Thyroid gland (tissue), 4 donors: ENCODE data around the gene YARS1. TPM values are rescaled to one million over a fixed set of nuclear protein-coding genes. Genes with fewer than 3 reads are reported as not detected.
A peak's percentile ranks its signal among the peaks of the same experiment; 100 is the strongest.

ENCODE experiments used
- DNase-seq, 2 donors: peaks; one replicate each; pipeline ENCODE4 v3.0.0-alpha.2; 2019
- H3K27ac ChIP-seq, 3 donors: fragments of 200-600 bp; sonication (generic); 1 replicate in 2 of 3; 2 replicates in 1 of 3; pipeline ENCODE4 v1.5.1; 2016 to 2019; ENCODE audit warnings: mild to moderate bottlenecking in 1 of 3, moderate library complexity in 1 of 3
- H3K27me3 ChIP-seq: fragments of 200-600 bp; sonication (generic); one replicate; pipeline ENCODE4 v1.5.1; 2019
- H3K36me3 ChIP-seq, 2 donors: fragments of 200-600 bp; sonication (generic); one replicate each; pipeline ENCODE4 v1.5.1; 2016 to 2019
- H3K4me1 ChIP-seq, 2 donors: fragments of 200-600 bp; sonication (generic); one replicate each; pipeline ENCODE4 v1.5.1; 2017 to 2019
- H3K4me3 ChIP-seq, 3 donors: fragments of 200-600 bp; sonication (generic); replicated peaks in 1 of 3; 1 replicate in 2 of 3; 2 replicates in 1 of 3; pipeline ENCODE4 v1.5.1; 2016; ENCODE audit warnings: mild to moderate bottlenecking in 1 of 3
- H3K9me3 ChIP-seq: fragments of 200-600 bp; sonication (generic); one replicate; pipeline ENCODE4 v1.5.1; 2017
- POLR2A ChIP-seq, 2 donors: fragments of 450-650 bp; IDR thresholded peaks; one replicate each; pipeline ENCODE4 v1.6.1; 2017; ENCODE audit warnings: antibody characterized with exemption in 2 of 2, mild to moderate bottlenecking in 2 of 2, moderate library complexity in 1 of 2
- WGBS, 2 donors: methylation state at CpG; one replicate each; pipeline ENCODE4 v1.1.5; 2017; 5-methylcytosine and 5-hydroxymethylcytosine counted together
- intact Hi-C: fragments of 100-400 bp; cut with DNase I; formaldehyde crosslinking; loops from one replicate; pipeline ENCODE4 v1.15.1; 2023
- total RNA-seq, 4 donors: library from RNA; depleted of rRNA; stranded (reverse); fragments of >200 nt; gene quantifications; one replicate each; pipeline ENCODE4 v1.2.3, GENCODE V29; 2016
- TF ChIP-seq, protein P1 (sequence below), 6 experiments: fragments of 200-600 bp in 3 of 6; fragments of 450-650 bp in 3 of 6; sonication (generic) in 3 of 6; IDR thresholded peaks; one replicate each; pipeline ENCODE4 v1.5.1; 2016 to 2019; ENCODE audit warnings: antibody characterized with exemption in 6 of 6, mild to moderate bottlenecking in 2 of 6, inconsistent platforms in 1 of 6, moderate library complexity in 1 of 6

Gene YARS1
- total RNA-seq, 4 donors from 2014 or later = 42.8 to 76.0 (median 50.3) TPM

DNA sequence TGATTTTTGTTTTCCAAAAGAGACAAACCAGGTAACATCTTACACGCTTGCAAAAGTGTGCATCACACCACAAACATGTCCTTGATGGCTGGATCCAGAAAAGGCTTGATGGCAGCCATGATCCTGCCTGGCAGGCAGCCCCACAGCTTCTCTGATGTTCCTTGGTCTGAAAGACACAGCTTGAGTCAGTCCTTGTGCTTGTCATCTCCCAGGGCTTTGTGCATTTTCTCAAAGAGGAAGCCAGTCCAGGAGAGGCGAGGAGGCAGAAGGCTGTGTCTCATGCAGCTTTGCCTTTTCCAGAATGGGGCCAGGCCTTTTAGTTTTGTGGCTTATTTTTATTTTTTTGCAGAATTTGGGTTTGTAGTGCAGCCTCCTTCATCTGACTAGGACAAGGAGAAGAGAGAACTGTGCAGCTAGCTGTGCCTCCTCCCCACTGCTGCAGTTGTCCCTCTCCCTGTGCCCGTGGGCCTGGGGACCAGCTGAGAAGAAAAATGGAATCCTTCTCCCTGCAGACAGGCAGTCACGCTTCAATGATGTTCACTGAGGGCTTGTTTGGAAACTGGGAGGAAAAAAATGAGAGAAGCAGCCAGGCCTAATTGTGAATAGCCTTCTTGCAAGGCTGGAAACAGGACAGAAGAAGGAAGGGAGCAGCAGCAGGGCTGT is 46.2 kb upstream of the YARS1 start:
- TF ChIP-seq, protein P1, sequence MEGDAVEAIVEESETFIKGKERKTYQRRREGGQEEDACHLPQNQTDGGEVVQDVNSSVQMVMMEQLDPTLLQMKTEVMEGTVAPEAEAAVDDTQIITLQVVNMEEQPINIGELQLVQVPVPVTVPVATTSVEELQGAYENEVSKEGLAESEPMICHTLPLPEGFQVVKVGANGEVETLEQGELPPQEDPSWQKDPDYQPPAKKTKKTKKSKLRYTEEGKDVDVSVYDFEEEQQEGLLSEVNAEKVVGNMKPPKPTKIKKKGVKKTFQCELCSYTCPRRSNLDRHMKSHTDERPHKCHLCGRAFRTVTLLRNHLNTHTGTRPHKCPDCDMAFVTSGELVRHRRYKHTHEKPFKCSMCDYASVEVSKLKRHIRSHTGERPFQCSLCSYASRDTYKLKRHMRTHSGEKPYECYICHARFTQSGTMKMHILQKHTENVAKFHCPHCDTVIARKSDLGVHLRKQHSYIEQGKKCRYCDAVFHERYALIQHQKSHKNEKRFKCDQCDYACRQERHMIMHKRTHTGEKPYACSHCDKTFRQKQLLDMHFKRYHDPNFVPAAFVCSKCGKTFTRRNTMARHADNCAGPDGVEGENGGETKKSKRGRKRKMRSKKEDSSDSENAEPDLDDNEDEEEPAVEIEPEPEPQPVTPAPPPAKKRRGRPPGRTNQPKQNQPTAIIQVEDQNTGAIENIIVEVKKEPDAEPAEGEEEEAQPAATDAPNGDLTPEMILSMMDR (IDR thresholded peaks at IDR 0.05) = no peak
- no peak for TF ChIP-seq POLR2A (IDR thresholded peaks at IDR 0.05)
- Histone ChIP-seq H3K9me3 (no peaks in the 10 kb centered on the region), H3K4me1 (peaks cover 14 to 26% of the 10 kb centered on the region in 2 donors), H3K36me3 (no peaks in the 10 kb centered on the region), H3K27ac (peak overlapping the region in 1 of 3 donors; percentile 34), H3K4me3 (no peak overlapping the region), H3K27me3 (no peaks in the 10 kb centered on the region)
- 62 to 63% methylated on average over 4 of the region's 4 CpGs for WGBS, 2 donors
- intact Hi-C loops = no loop called here
- no peak for DNase-seq

DNA sequence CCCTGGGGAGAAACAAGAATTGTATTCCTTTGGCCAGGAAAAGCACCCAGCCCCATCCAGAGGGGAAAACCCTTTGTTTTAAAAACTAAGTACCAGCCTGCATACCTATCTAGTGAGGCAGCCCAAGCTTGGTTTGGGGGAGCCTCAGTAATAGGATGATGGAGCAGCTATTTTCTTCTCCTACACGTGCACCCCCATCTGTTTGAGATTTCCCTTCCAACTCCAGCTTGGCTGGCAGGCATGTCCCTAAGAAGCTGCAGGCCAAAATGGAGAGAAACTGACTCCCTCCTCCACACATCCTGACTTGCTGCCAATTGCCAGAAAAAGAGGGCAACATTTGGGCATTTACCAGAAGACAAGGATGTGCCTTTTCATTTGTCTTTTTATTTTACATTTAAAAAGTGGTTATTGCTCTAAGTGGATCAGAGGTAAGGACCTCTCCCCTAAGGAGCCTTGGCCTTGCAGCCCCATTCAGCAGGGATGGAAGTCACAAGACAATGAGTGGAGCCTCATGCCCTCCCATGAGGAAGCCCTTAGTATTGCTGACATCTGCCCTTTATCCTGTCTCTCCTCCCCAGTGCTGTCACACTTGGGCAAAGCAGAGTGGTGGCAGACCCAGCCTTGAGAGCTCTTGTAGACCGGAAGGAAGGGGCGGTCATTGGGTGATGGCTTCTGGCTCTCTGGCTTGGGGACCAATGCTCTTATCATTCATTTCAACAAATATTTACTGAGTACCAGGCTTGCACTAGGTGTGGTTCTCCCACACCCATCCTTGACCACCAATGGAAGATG is 44.9 kb upstream of the YARS1 start:
- Histone ChIP-seq H3K4me1 (peaks cover 14 to 26% of the 10 kb centered on the region in 2 donors), H3K9me3 (no peaks in the 10 kb centered on the region), H3K36me3 (peaks cover 0 to 1% of the 10 kb centered on the region in 2 donors), H3K27me3 (no peaks in the 10 kb centered on the region), H3K27ac (no peak overlapping the region), H3K4me3 (no peak overlapping the region)
- TF ChIP-seq, protein P1 (IDR thresholded peaks at IDR 0.05) = no peak
- TF ChIP-seq POLR2A (IDR thresholded peaks at IDR 0.05) = no peak
- no peak for DNase-seq
- 71 to 78% methylated on average over 3 of the region's 3 CpGs for WGBS, 2 donors
- intact Hi-C loops = no loop called here

DNA sequence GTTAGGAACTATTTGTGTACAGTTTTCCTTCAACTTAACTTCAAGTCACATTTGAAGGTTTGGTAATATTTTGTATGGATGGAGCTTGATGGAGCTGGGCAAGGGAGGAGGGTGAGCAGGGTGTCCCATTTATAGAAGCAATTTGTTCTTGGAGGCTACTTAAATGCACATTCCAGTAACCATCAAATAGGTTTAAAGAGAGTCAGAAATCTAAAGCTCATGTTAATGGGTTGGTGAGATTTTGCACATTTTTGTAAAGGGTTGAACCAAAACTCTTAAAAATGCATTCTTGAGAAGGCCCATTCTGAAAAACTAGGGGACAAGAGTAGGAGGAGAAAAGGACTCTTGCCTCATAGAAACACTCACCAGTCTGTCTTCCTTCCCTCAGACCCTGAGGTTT is 43.4 kb upstream of the YARS1 start:
- intact Hi-C loops = no loop called here

DNA sequence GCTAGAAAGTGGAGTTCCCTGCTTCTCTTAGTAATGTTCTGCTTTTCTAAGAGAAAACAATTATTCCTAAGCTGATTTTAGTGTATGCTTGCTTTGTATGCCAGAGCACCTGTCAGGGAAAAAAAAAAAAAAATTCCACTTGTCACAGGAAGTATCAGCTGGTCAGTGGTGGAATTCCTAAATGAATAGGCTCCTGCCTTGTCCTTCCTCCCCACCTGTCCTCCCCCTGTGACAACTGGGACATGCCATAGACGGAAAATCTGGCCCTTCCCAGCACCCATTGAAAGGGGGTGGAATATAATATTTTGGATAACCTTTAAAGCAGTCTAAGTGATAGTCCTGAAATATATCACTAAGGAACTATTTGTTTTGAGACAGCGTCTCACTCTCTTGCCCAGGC is 42.8 kb upstream of the YARS1 start:
- H3K27ac ChIP-seq = no peak overlapping the region
- H3K9me3 ChIP-seq = no peaks in the 10 kb centered on the region
- intact Hi-C loops = no loop called here
- no peak overlapping the region for H3K4me3 ChIP-seq
- peaks cover 14 to 26% of the 10 kb centered on the region in 2 donors for H3K4me1 ChIP-seq
- no peak for DNase-seq
- no peaks in the 10 kb centered on the region for H3K27me3 ChIP-seq
- no peak for TF ChIP-seq POLR2A (IDR thresholded peaks at IDR 0.05)
- TF ChIP-seq, protein P1 (IDR thresholded peaks at IDR 0.05) = no peak
- WGBS, 2 donors = 90 to 100% methylated on average over 2 of the region's 2 CpGs
- peaks cover 16 to 19% of the 10 kb centered on the region in 2 donors for H3K36me3 ChIP-seq

More for the DNA sequence above, 43.4 kb upstream of the YARS1 start:
- Histone ChIP-seq H3K4me3 (no peak overlapping the region), H3K9me3 (no peaks in the 10 kb centered on the region), H3K4me1 (peaks cover 14 to 26% of the 10 kb centered on the region in 2 donors), H3K27me3 (no peaks in the 10 kb centered on the region), H3K27ac (no peak overlapping the region), H3K36me3 (peaks cover 11 to 14% of the 10 kb centered on the region in 2 donors)
- no peak for TF ChIP-seq POLR2A (IDR thresholded peaks at IDR 0.05)
- TF ChIP-seq, protein P1 (IDR thresholded peaks at IDR 0.05) = no peak
- DNase-seq = no peak

DNA sequence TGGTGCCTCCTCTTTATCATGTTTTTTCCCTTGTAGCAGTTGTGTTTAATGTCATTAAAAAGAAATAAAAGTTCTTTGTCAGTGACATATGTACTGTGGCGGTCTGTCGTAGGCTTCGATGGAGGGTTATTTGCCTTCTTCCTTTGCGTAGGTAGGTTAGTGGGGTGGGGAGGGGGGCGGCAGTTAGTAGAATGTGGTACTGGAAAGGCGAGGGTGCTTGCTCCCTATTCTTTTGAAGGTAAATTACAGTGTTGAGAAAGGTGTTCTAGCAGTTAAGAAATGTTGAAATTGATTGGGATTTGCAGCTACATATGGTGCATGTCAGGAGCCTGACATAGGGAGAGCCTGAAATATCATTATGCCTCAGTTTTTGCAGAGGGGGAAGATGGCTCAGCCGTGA is 41.6 kb upstream of the YARS1 start:
- H3K27me3 ChIP-seq = no peaks in the 10 kb centered on the region
- peaks cover 19 to 23% of the 10 kb centered on the region in 2 donors for H3K36me3 ChIP-seq
- peaks cover 12 to 15% of the 10 kb centered on the region in 2 donors for H3K4me1 ChIP-seq
- intact Hi-C loops = no loop called here
- 95% methylated on average over 7 of the region's 7 CpGs for WGBS, 2 donors
- no peak for DNase-seq
- H3K9me3 ChIP-seq = no peaks in the 10 kb centered on the region
- no peak overlapping the region for H3K27ac ChIP-seq
- no peak overlapping the region for H3K4me3 ChIP-seq
- TF ChIP-seq POLR2A (IDR thresholded peaks at IDR 0.05) = no peak
- TF ChIP-seq, protein P1 (IDR thresholded peaks at IDR 0.05) = no peak
